GM19025 (cell line): ENCODE data around the gene HOXA7.

Experiments
- ATAC-seq: cut with Tn5 transposase; IDR thresholded peaks from one replicate; pipeline ENCODE4 v1.9.1; 2021; ENCODE audit warnings: mild to moderate bottlenecking, low read depth, moderate library complexity; ENCODE audit not compliant: unreplicated experiment

The HOXA7 gene

GRCh38 chr7:27111042-27111750, 45.3 kb downstream of the HOXA7 start:
- no peak for ATAC-seq

GRCh38 chr7:27110186-27111031, 46.1 kb downstream of the HOXA7 start:
- ATAC-seq = no peak

GRCh38 chr7:27109466-27110185, 46.8 kb downstream of the HOXA7 start:
- no peak for ATAC-seq

- ATAC-seq = no peak
Measured at GRCh38 chr7:27108390-27109127, 47.9 kb downstream of the HOXA7 start.

GRCh38 chr7:27107391-27108381, 48.8 kb downstream of the HOXA7 start:
- no peak for ATAC-seq

- ATAC-seq = no peak
Measured at GRCh38 chr7:27106901-27107240, 49.6 kb downstream of the HOXA7 start.

- no peak for ATAC-seq
Measured at GRCh38 chr7:27106181-27106900, 50.1 kb downstream of the HOXA7 start.

- ATAC-seq = no peak
Measured at GRCh38 chr7:27105301-27106031, 51.0 kb downstream of the HOXA7 start.

- no peak for ATAC-seq
Measured at GRCh38 chr7:27104341-27105058, 52.0 kb downstream of the HOXA7 start.
